AG04449 (cell line): ENCODE data around the gene DNLZ.

Source experiments
- CTCF ChIA-PET: fragments of 350-600 bp; formaldehyde crosslinking; extraction: SDS; loops from one replicate; lab custom pipeline; 2021; ENCODE audit warnings: antibody characterized with exemption; lab: Yijun Ruan, JAX
- POLR2A ChIA-PET: fragments of 400-600, 350-600 bp; formaldehyde crosslinking; extraction: SDS; loops from one replicate; lab custom pipeline; 2020; ENCODE audit warnings: antibody characterized with exemption, inconsistent platforms; lab: Yijun Ruan, JAX
- DNase-seq: peaks from one replicate; pipeline ENCODE4 v3.0.0-alpha.2; 2010; ENCODE audit warnings: low read depth, low spot score
- H3K4me3 ChIP-seq: 2 replicates; pipeline ENCODE4 v1.5.1; 2011; ENCODE audit warnings: low read depth, mild to moderate bottlenecking, control low read depth, low read length
- TF ChIP-seq, protein P1 (sequence below): IDR thresholded peaks from one replicate; pipeline ENCODE4 v1.5.1; 2011; ENCODE audit warnings: mild to moderate bottlenecking, moderate library complexity, low read length, control low read depth, inconsistent platforms; ENCODE audit not compliant: insufficient read depth; ENCODE audit errors: missing control alignments

The DNLZ gene

DNA sequence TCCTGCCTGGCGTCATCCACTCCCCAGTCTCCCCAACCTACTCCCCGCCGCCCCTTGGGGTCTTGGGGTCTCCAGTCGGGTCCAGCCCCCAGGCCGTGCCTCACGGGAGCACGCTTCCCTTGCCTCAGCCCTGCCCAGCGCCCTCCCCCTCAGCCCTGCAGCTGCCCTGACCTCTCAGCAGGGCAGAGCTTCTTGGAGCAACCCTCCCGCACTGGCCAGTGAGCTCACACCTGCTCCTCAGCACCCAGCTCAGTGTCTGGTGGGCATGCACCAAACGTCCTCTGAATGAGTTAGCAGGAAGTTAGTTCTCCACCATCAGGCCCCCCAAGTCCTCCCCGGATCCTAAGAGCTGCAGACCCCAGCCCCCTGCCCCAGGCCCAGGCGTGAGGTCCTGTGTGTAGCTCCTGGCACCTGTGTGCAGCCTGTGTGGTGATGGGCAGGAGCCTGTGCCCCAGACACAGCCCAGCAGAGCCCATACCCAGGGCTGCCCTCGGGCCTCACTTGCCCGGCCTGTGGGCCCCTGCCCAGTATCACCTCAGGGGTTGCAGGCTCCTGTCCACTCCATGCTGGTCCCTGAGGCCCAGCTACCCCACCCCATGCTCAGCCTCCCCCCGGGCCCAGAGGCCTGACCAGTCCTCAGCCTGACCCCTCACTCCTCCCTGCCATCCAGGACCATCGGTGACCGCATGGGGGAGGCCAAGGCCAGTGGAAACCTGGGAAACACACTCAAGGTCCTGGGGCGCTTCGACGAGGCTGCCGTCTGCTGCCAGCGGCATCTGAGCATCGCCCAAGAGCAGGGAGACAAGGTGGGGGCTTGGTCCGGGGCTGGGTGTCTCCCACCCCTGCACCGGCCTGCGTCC, 28.0 kb downstream of the DNLZ start:
- ChIA-PET CTCF (interaction anchor here (0.9 to 2.5 kb wide), 5 partner anchors 10 to 65 kb away, joined by 3 to 11 read pairs (median 4); partner anchors contain the start of gene DNLZ), POLR2A (interaction anchor here (1.3 to 1.4 kb wide), 2 partner anchors 8 to 10 kb away, joined by 3 to 4 read pairs; partner anchors contain the start of gene GPSM1)
- no peak overlapping the region for H3K4me3 ChIP-seq
- DNase-seq, result no peak
- TF ChIP-seq, protein P1, sequence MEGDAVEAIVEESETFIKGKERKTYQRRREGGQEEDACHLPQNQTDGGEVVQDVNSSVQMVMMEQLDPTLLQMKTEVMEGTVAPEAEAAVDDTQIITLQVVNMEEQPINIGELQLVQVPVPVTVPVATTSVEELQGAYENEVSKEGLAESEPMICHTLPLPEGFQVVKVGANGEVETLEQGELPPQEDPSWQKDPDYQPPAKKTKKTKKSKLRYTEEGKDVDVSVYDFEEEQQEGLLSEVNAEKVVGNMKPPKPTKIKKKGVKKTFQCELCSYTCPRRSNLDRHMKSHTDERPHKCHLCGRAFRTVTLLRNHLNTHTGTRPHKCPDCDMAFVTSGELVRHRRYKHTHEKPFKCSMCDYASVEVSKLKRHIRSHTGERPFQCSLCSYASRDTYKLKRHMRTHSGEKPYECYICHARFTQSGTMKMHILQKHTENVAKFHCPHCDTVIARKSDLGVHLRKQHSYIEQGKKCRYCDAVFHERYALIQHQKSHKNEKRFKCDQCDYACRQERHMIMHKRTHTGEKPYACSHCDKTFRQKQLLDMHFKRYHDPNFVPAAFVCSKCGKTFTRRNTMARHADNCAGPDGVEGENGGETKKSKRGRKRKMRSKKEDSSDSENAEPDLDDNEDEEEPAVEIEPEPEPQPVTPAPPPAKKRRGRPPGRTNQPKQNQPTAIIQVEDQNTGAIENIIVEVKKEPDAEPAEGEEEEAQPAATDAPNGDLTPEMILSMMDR, result no peak

DNA sequence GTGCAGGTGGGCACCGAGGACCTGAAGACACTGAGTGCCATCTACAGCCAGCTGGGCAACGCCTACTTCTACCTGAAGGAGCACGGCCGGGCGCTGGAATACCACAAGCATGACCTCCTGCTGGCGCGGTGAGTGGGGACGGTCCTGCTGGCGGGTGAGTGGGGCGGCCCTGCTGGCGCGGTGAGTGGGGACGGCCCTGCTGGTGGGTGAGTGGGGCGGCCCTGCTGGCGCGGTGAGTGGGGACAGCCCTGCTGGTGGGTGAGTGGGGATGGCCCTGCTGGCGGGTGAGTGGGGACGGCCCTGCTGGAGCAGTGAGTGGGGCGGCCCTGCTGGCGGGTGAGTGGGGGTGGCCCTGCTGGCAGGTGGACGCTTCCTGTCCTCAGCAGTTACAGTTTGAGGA, 29.0 kb downstream of the DNLZ start:
- TF ChIP-seq, protein P1, result no peak
- no peak overlapping the region for H3K4me3 ChIP-seq
- ChIA-PET POLR2A (no interaction called here), CTCF (interaction anchor here (0.9 to 1.3 kb wide), 2 partner anchors 11 to 66 kb away, joined by 3 to 4 read pairs; no protein-coding TSS in a partner anchor)
- DNase-seq, result no peak

DNA sequence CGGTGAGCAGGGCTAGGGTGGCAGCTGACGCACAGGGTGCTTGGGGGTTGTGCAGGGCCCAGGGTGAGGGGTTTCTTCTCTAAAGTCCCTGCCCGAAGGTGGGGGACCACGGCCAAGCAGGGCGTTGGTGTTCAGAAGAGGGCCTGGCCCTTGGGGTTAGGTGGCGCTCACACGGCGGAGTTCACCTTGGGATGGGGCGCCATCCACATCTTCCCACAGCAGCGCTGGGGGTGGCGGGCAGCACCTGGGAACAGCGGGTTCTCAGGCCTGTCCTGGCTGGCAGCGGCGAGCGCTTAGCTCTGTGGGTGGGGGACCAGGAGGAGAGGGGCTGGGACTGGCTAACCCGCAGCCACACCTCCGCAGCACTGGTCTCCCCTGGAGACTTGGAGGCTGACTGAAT, 30.1 kb downstream of the DNLZ start:
- CTCF ChIA-PET, result no interaction called here
- no peak overlapping the region for H3K4me3 ChIP-seq
- TF ChIP-seq, protein P1, result no peak
- no peak for DNase-seq
- POLR2A ChIA-PET, result no interaction called here

DNA sequence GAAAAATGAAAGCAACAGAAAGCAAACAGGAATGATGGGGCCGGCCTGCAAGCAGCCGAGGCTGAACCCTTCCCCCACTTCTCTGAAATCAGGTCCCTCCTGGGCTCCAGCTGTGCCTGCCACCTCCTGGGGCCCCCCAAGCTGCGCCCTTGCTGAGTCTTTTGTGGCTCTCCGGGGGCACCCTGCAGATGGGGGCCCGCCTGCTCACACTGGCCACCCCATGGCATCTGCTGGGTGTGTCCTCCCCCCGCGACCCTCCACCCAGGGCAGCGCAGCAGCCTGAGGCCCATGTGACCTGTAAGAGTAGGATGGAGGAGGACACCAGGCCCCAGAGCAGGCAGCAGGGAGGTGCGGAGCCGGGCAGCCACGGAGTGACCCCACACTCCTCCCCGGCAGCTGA, 30.5 kb downstream of the DNLZ start:
- no peak overlapping the region for H3K4me3 ChIP-seq
- ChIA-PET CTCF (no interaction called here), POLR2A (no interaction called here)
- TF ChIP-seq, protein P1, result no peak
- DNase-seq, result no peak

DNA sequence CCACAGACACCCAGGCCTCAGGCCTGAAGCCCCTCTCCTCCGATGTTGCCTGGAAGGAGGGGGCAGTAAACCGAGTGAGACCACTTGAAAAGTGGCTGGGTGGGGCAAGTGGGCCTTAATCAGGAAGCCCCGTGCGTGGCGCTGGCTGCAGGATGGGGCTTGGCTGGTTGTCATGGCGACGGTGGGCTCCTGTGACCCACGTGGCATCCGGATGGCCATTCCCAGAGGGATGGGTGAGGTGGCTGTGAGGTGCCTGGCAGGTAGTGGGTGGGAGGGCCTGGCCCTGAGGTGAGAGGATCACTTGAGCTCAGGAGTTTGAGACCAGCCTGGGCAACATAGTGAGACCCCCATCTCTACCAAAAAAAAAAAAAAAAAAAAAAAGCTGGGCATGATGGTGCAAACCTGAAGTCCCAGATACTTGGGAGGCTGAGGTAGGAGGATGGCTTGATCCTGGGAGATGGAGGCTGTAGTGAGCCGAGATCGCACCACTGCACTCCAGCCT, 31.0 kb downstream of the DNLZ start:
- TF ChIP-seq, protein P1, result no peak
- H3K4me3 ChIP-seq, result no peak overlapping the region
- ChIA-PET POLR2A (no interaction called here), CTCF (no interaction called here)
- no peak for DNase-seq
